GM23338 (cell line): ENCODE data around the gene PAQR5.
"Not testable (repeated sequence)": the region's sequence is repeated elsewhere in the genome, so short reads cannot be mapped to it uniquely, and the experiment has no call there.

Source experiments
- CREB1 ChIP-seq: fragments of 250-450 bp; sonication (Bioruptor Pico); IDR thresholded peaks from 2 replicates; pipeline ENCODE4 v1.5.0; 2020; ENCODE audit warnings: low read depth, mild to moderate bottlenecking, moderate library complexity
- EZH2 ChIP-seq: fragments of 200-600 bp; sonication (generic); IDR thresholded peaks from one replicate; pipeline ENCODE4 v1.8.0; 2017; ENCODE audit warnings: antibody characterized with exemption, mild to moderate bottlenecking, low read depth; ENCODE audit not compliant: unreplicated experiment
- EZH2phosphoT487 ChIP-seq: fragments of 200-600 bp; sonication (generic); IDR thresholded peaks from one replicate; pipeline ENCODE4 v1.8.1; 2018; ENCODE audit warnings: antibody characterized with exemption; ENCODE audit not compliant: unreplicated experiment
- JUNB ChIP-seq: IDR thresholded peaks from one replicate; pipeline ENCODE4 v1.6.1; 2016; ENCODE audit warnings: antibody characterized with exemption; ENCODE audit not compliant: unreplicated experiment
- NANOG ChIP-seq: IDR thresholded peaks from 2 replicates; pipeline ENCODE4 v1.6.1; 2016; ENCODE audit warnings: antibody characterized with exemption, borderline replicate concordance
- POLR2AphosphoS5 ChIP-seq: IDR thresholded peaks from 2 replicates; pipeline ENCODE4 v1.6.1; 2016; ENCODE audit warnings: antibody characterized with exemption, low read depth
- REST ChIP-seq: IDR thresholded peaks from one replicate; pipeline ENCODE4 v1.6.1; 2018; ENCODE audit warnings: antibody characterized with exemption; ENCODE audit not compliant: unreplicated experiment
- ZNF114 ChIP-seq: fragments of 250-450 bp; sonication (Bioruptor Pico); IDR thresholded peaks from 2 replicates; pipeline ENCODE4 v1.5.0; 2020; ENCODE audit warnings: mild to moderate bottlenecking, moderate library complexity
- ZNF331 ChIP-seq: fragments of 250-450 bp; sonication (Bioruptor Pico); IDR thresholded peaks from 2 replicates; pipeline ENCODE4 v1.5.0; 2020; ENCODE audit warnings: low read depth, mild to moderate bottlenecking, moderate library complexity
- TF ChIP-seq, protein P1 (sequence below), 2 experiments: fragments of 200-600 bp in 1 of 2; sonication (generic) in 1 of 2; conservative IDR thresholded peaks; 2 replicates each; pipeline versions ENCODE4 v1.5.1 to v1.6.1; 2016 to 2017; ENCODE audit warnings: antibody characterized with exemption in 2 of 2, low read depth in 2 of 2, mild to moderate bottlenecking in 2 of 2, moderate library complexity in 1 of 2

GRCh38 chr15:69302087-69302486 is 3.4 kb downstream of the PAQR5 start:
- TF ChIP-seq, protein P1, sequence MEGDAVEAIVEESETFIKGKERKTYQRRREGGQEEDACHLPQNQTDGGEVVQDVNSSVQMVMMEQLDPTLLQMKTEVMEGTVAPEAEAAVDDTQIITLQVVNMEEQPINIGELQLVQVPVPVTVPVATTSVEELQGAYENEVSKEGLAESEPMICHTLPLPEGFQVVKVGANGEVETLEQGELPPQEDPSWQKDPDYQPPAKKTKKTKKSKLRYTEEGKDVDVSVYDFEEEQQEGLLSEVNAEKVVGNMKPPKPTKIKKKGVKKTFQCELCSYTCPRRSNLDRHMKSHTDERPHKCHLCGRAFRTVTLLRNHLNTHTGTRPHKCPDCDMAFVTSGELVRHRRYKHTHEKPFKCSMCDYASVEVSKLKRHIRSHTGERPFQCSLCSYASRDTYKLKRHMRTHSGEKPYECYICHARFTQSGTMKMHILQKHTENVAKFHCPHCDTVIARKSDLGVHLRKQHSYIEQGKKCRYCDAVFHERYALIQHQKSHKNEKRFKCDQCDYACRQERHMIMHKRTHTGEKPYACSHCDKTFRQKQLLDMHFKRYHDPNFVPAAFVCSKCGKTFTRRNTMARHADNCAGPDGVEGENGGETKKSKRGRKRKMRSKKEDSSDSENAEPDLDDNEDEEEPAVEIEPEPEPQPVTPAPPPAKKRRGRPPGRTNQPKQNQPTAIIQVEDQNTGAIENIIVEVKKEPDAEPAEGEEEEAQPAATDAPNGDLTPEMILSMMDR (conservative IDR thresholded peaks at IDR 0.05; ENCODE audit: low read depth in 2 of 2), result not testable (repeated sequence)
- TF ChIP-seq EZH2; POLR2AphosphoS5; JUNB; ZNF331 (CRISPR knock-in tag); EZH2phosphoT487; NANOG; CREB1; REST; ZNF114 (CRISPR knock-in tag): not testable (repeated sequence)
